G401 (cell line): Measurements from ENCODE around the gene HABP2. TPM values are rescaled to one million over a fixed set of nuclear protein-coding genes. Genes with fewer than 3 reads are reported as not detected.

Experiments used
- DNase-seq: peaks from one replicate; pipeline ENCODE4 v3.0.0-alpha.2; 2015; ENCODE audit warnings: low spot score
- in situ Hi-C: cut with HindIII; loops from 2 replicates; pipeline ENCODE4 v1.10.0; 2016; ENCODE audit warnings: low sequenced_read_pairs, mixed read lengths
- total RNA-seq: library from RNA; depleted of rRNA; stranded (reverse); fragments of >200 nt; shearing (Covaris generic); gene quantifications from 2 replicates; pipeline ENCODE4 v1.2.3, GENCODE V29; 2014

HABP2 gene
- total RNA-seq, 1 experiment from 2014 or later = not detected

GRCh38 chr10:113585949-113586348 lies 33.1 kb downstream of the HABP2 start:
- in situ Hi-C loops = no loop called here

DNA sequence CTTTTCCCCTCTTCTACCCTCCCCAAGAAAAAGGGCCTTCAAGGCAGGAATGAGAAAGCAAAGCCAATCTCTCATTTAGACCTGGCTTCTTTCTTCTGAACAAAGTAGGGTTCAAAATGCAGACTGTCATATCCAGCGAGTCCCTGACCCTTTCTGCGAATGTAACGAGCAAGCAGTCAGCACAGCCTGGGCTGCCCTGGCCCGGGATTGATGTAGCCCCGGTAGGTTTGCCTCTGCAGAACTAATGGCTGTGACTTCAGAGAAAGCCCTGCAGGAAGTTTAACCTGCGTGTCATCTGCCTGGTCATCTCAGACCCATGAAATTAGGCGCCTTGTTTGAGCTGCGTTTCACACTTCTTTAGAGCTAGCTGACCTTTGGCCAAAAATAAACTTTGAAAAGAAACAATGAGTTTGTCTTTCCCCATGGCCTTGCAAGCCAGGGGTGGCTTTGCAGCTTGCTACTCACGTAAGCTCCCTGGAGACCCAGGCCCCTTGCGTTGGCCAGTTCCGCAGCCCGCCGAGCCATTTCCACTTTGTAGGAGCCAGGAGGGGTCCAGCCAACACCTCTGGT lies 36.4 kb downstream of the HABP2 start:
- in situ Hi-C loops = no loop called here
- no peak for DNase-seq

More at GRCh38 chr10:113585949-113586348, 33.1 kb downstream of the HABP2 start:
- DNase-seq = no peak

DNA sequence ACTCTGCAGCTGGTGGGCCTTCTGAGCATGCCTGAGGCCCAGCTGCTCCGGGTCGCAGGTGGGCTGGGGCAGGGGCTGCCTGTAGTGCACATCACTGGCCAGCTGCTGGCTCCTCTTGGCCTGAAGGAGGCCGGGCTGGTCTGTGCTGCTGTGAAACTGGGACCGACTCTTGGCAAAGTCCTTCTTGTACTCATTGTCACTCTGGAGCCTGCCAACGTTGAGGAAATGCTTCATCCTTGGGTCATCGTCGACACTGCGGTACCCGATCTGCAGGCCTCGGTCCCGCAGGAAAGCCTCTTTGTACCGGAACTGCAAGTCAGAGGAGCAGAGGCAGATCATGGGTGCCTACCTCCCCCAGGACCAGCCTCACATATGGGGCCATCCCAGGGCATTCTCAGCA lies 37.7 kb downstream of the HABP2 start:
- DNase-seq = no peak
- in situ Hi-C loops = no loop called here

GRCh38 chr10:113592380-113592779 lies 39.5 kb downstream of the HABP2 start:
- DNase-seq = no peak
- in situ Hi-C loops = no loop called here

- DNase-seq = no peak
- in situ Hi-C loops = no loop called here
These were observed 41.8 kb downstream of the HABP2 start for GRCh38 chr10:113594652-113595051.

GRCh38 chr10:113600569-113600968 lies 47.7 kb downstream of the HABP2 start:
- in situ Hi-C loops = no loop called here
- DNase-seq = no peak

GRCh38 chr10:113603057-113603777 lies 50.4 kb downstream of the HABP2 start:
- in situ Hi-C loops = no loop called here
- DNase-seq = no peak

DNA sequence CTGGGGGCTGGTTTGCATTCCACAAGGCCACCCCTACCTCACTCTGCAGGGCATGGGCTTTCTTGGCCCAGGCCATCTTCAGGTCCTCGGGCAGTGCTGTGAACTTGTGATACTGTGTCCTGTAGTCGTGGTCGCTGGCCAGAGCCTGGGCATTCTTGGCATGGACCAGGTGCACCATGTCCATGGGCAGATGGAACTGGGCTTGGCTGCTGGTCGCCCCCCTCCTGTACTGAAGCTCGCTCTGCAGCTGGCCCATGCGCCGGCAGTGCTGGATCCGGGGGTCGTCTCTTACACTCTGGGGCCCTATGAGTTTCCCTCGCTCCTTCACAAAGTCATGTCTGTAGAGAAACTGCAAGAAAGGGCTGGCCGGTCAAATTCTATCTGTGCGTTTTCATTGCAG lies 51.7 kb downstream of the HABP2 start:
- in situ Hi-C loops = no loop called here
- no peak for DNase-seq

GRCh38 chr10:113605268-113605978 lies 52.6 kb downstream of the HABP2 start:
- in situ Hi-C loops = no loop called here

GRCh38 chr10:113609704-113610108 lies 56.9 kb downstream of the HABP2 start:
- no peak for DNase-seq
- in situ Hi-C loops = no loop called here

More at GRCh38 chr10:113605268-113605978, 52.6 kb downstream of the HABP2 start:
- DNase-seq = no peak

GRCh38 chr10:113610631-113611601 lies 58.1 kb downstream of the HABP2 start:
- no peak for DNase-seq
- in situ Hi-C loops = no loop called here

DNA sequence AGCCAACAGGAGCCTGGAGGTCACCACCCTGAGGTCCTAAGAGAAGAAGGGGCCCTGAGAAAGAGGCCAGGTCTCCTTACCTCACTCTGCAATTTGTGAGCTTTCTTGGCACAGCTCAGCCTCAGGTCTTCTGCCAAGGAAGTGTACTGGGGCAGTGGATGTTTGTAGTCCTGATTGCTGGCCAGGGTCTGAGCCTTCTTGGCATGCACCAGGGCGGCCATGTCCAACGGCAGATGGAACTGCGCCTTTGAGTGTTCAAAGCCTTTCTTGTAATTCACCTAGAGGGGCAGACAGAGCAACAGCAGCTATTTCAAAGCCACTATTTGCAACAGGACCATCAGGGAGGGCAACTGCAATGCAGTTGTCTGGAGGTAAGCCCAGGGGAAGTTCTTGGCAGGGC lies 59.3 kb downstream of the HABP2 start:
- in situ Hi-C loops = no loop called here
- peak; percentile 17 for DNase-seq

- no peak for DNase-seq
- in situ Hi-C loops = no loop called here
These were observed 60.6 kb downstream of the HABP2 start for GRCh38 chr10:113613427-113613826.

- DNase-seq = no peak
- in situ Hi-C loops = no loop called here
These were observed 61.3 kb downstream of the HABP2 start for GRCh38 chr10:113613977-113614690.

- in situ Hi-C loops = no loop called here
- DNase-seq = peak; percentile 6
These were observed 63.6 kb downstream of the HABP2 start for GRCh38 chr10:113616244-113617074.

DNA sequence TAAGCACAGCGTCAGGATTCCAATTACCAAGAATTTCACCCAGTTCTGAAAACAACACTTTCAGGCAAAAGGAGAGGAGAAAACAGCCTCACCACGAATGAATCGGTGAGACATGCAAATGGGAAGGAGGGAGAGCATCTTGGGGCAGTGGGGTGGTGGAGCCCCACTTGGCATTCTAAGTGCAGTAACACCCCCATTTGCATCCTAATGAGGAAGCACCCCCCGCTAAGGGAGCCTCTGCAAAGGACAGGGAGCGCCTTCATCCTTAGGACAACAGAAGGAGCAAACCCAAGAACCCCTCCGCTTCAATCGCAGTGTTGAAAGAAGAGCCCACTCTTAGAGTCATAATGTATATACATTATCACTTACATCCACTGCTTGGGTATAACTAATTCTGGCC lies 64.2 kb downstream of the HABP2 start:
- DNase-seq = no peak
- in situ Hi-C loops = no loop called here

DNA sequence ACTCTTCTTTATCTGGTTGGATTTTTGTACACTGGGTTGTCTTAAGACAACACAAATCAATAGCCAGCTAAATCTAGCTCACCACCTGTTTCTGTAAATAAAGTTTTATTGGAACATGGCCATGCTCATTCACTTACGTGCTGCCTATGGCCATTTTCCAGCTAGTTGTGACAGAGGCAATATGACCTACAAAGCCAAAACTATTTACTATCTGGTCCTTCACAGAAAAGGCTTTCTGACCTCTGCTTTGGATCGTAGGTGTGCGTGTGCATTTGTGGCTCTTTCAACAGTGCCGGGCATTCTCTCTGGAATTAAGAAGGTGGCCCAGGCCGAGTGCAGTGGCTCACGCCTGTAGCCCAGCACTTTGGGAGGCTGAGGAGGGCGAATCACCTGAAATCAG lies 65.5 kb downstream of the HABP2 start:
- in situ Hi-C loops = no loop called here
- no peak for DNase-seq

- in situ Hi-C loops = no loop called here
- no peak for DNase-seq
These were observed 66.5 kb downstream of the HABP2 start for GRCh38 chr10:113619401-113619800.
